ENCODE measurements around the gene OOSP2.

The OOSP2 gene

DNA sequence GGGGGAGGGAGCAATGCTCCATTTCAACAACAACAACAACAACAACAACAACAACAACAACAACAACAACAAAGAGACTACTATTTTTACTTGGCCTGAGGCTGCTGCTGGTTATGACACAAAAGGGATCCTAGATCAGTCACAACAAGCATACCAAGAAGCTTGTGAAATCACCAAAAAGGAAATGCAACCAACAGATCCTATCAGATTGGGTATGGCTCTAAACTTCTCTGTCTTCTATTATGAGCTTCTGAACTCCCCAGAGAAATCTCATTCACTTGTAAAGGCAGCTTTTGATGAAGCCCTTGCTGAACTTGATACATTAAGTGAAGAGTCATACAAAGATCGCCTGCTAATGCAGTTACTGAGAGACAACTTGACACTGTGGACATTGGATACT, 37.8 kb downstream of the OOSP2 start:
- Histone ChIP-seq H3K9ac (ENCODE audit: low read length) (no peak overlapping the region), H3K36me3 (ENCODE audit: low read length) (no peaks in the 10 kb centered on the region), H3K4me3 (ENCODE audit: insufficient read depth, low read length, poor library complexity, severe bottlenecking) (no peak overlapping the region), H3K79me2 (ENCODE audit: insufficient read depth, low read length) (no peaks in the 10 kb centered on the region), H3F3A (ENCODE audit: insufficient read depth) (no peaks in the 10 kb centered on the region), H3K9me3 (ENCODE audit: insufficient read depth, low read length) (no peaks in the 10 kb centered on the region), H3K4me2 (ENCODE audit: low read depth, low read length, poor library complexity, severe bottlenecking) (no peak overlapping the region), H3K9me2 (replicated peaks; ENCODE audit: insufficient read depth, low read length) (peaks cover 3% of the 10 kb centered on the region; the same call in 1 of the 2 replicates), H3K27ac (ENCODE audit: low read depth, low read length) (no peak overlapping the region), H2AFZ (ENCODE audit: low read depth, low read length, severe bottlenecking) (no peak overlapping the region), H3K27me3 (ENCODE audit: low read length) (no peaks in the 10 kb centered on the region), H4K20me1 (ENCODE audit: low read depth, low read length) (no peaks in the 10 kb centered on the region)
- TF ChIP-seq CTCF (IDR thresholded peaks at IDR 0.05; ENCODE audit: insufficient read depth, low read length, poor library complexity, severe bottlenecking) (no peak), EZH2phosphoT487 (conservative IDR thresholded peaks at IDR 0.05; ENCODE audit: low read length) (no peak)

- Histone ChIP-seq H3K4me3 (ENCODE audit: insufficient read depth, low read length, poor library complexity, severe bottlenecking) (no peak overlapping the region), H3K9me2 (replicated peaks; ENCODE audit: insufficient read depth, low read length) (peaks cover 3% of the 10 kb centered on the region; the same call in 1 of the 2 replicates), H3K27me3 (ENCODE audit: low read length) (no peaks in the 10 kb centered on the region), H3K27ac (ENCODE audit: low read depth, low read length) (no peak overlapping the region), H3K9me3 (ENCODE audit: insufficient read depth, low read length) (no peaks in the 10 kb centered on the region), H4K20me1 (ENCODE audit: low read depth, low read length) (no peaks in the 10 kb centered on the region), H2AFZ (ENCODE audit: low read depth, low read length, severe bottlenecking) (no peak overlapping the region), H3F3A (ENCODE audit: insufficient read depth) (no peaks in the 10 kb centered on the region), H3K9ac (ENCODE audit: low read length) (no peak overlapping the region), H3K36me3 (ENCODE audit: low read length) (no peaks in the 10 kb centered on the region), H3K79me2 (ENCODE audit: insufficient read depth, low read length) (no peaks in the 10 kb centered on the region), H3K4me2 (ENCODE audit: low read depth, low read length, poor library complexity, severe bottlenecking) (no peak overlapping the region)
- no peak for TF ChIP-seq CTCF (IDR thresholded peaks at IDR 0.05; ENCODE audit: insufficient read depth, low read length, poor library complexity, severe bottlenecking)
- no peak for TF ChIP-seq EZH2phosphoT487 (conservative IDR thresholded peaks at IDR 0.05; ENCODE audit: low read length)
These were observed 38.5 kb downstream of the OOSP2 start for GRCh38 chr11:60078745-60079144.

DNA sequence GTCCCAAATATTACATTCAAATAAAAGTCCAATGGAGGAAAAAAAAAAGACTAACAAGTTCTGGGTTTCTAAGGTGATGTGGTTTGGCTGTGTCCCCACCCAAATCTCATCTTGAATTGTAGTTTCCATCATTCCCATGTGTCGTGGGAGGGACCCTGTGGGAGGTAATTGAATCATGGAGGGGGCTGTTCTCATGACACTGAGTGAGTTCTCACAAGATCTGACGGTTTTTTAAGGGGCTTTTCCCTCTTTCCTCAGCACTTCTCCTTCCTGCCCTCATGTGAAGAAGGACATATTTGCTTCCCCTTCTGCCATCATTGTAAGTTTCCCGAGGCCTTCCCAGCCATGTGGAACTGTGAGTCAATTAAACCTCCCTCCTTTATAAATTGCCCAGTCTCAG, 40.3 kb downstream of the OOSP2 start:
- H4K20me1 ChIP-seq (ENCODE audit: low read depth, low read length): no peaks in the 10 kb centered on the region
- H3K79me2 ChIP-seq (ENCODE audit: insufficient read depth, low read length): no peaks in the 10 kb centered on the region
- no peak overlapping the region for H3K27ac ChIP-seq (ENCODE audit: low read depth, low read length)
- no peak overlapping the region for H3K9ac ChIP-seq (ENCODE audit: low read length)
- TF ChIP-seq EZH2phosphoT487 (conservative IDR thresholded peaks at IDR 0.05; ENCODE audit: low read length) (no peak), CTCF (IDR thresholded peaks at IDR 0.05; ENCODE audit: insufficient read depth, low read length, poor library complexity, severe bottlenecking) (no peak)
- no peaks in the 10 kb centered on the region for H3K9me3 ChIP-seq (ENCODE audit: insufficient read depth, low read length)
- peaks cover 3% of the 10 kb centered on the region; the same call in 1 of the 2 replicates for H3K9me2 ChIP-seq (replicated peaks; ENCODE audit: insufficient read depth, low read length)
- H3F3A ChIP-seq (ENCODE audit: insufficient read depth): no peaks in the 10 kb centered on the region
- H3K36me3 ChIP-seq (ENCODE audit: low read length): no peaks in the 10 kb centered on the region
- H2AFZ ChIP-seq (ENCODE audit: low read depth, low read length, severe bottlenecking): no peak overlapping the region
- no peak overlapping the region for H3K4me3 ChIP-seq (ENCODE audit: insufficient read depth, low read length, poor library complexity, severe bottlenecking)
- H3K27me3 ChIP-seq (ENCODE audit: low read length): no peaks in the 10 kb centered on the region
- no peak overlapping the region for H3K4me2 ChIP-seq (ENCODE audit: low read depth, low read length, poor library complexity, severe bottlenecking)

All from SU-DHL-6 (cell line).